ENCODE measurements around the gene SPINK1. TPM values are rescaled to one million over a fixed set of nuclear protein-coding genes. Genes with fewer than 3 reads are reported as not detected.

The SPINK1 gene
- total and polyA plus RNA-seq, 2 of the 13 experiments (the other 11 are each of a cell fraction or from before 2014, with no cell fraction given) = 14.7 to 17.1 TPM

DNA sequence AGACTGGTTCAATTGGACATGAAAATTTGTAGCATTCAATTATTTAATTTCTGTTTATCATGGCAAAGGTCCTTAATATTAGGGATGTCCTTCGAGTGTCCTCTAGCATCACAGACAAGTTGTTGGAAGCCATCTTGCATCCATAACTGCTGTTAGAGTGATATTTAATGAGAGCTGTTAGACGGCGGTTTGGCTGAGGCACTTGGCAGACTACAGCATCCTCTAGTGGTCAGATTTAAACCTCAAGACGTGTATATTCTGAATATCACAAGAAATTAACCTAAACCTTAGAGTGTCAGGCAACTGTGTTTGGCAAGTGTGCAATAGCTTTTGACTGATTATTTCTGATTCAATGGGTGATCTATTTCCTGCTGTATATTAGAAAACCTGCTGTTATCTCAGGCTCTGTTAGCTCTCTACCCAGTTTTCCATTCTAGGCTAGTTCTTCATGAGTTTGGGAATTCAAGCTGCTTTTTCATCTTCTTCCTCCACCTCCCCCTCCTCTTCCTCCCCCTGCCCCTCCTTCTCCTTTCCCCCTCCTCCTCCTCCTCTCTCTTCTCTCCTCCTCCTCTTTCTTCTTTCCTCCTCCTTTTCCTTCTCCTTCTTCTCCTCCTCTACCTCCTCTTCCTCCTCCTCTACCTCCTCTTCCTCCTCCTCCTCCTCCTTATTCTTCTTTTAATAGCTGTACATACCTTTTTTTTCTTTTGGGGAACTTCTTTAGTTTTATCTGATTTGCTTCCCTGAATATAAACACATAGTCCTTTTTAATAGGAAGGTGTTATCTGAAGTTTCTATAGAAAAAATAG, 8.6 kb downstream of the SPINK1 start (continued):
- TF ChIP-seq, protein P1, sequence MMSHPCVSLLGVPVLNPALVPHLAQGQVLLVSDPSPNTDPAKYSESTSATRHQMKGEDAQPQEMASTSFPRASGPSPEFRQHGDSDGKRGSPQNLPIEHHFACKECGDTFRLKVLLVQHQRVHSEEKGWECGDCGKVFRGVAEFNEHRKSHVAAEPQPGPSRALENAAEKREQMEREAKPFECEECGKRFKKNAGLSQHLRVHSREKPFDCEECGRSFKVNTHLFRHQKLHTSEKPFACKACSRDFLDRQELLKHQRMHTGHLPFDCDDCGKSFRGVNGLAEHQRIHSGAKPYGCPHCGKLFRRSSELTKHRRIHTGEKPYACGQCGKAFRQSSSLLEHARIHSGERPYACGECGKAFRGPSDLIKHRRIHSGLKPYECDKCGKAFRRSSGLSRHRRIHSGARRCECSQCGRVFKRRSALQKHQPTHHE (CRISPR knock-in tag; IDR thresholded peaks at IDR 0.05; ENCODE audit: borderline replicate concordance) = no peak
- no peak for TF ChIP-seq HNRNPH1 (optimal IDR thresholded peaks at IDR 0.05; ENCODE audit: low read depth, low read length)
- peak; percentile 85 for TF ChIP-seq STAG1 (CRISPR knock-in tag; IDR thresholded peaks at IDR 0.05)
- TF ChIP-seq PHF5A (CRISPR knock-in tag; IDR thresholded peaks at IDR 0.05; ENCODE audit: low read depth, unreplicated experiment) = no peak
- no peak for TF ChIP-seq GATAD1 (CRISPR knock-in tag; IDR thresholded peaks at IDR 0.05)
- TF ChIP-seq, protein P2, sequence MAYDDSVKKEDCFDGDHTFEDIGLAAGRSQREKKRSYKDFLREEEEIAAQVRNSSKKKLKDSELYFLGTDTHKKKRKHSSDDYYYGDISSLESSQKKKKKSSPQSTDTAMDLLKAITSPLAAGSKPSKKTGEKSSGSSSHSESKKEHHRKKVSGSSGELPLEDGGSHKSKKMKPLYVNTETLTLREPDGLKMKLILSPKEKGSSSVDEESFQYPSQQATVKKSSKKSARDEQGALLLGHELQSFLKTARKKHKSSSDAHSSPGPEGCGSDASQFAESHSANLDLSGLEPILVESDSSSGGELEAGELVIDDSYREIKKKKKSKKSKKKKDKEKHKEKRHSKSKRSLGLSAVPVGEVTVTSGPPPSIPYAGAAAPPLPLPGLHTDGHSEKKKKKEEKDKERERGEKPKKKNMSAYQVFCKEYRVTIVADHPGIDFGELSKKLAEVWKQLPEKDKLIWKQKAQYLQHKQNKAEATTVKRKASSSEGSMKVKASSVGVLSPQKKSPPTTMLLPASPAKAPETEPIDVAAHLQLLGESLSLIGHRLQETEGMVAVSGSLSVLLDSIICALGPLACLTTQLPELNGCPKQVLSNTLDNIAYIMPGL (CRISPR knock-in tag; IDR thresholded peaks at IDR 0.05; ENCODE audit: borderline replicate concordance in 1 of 2, low read depth in 1 of 2) = no peak
- peak; percentile 67 for TF ChIP-seq SMC3 (IDR thresholded peaks at IDR 0.05; ENCODE audit: low read length)
- no peak for TF ChIP-seq TAF1 (CRISPR knock-in tag; IDR thresholded peaks at IDR 0.05)
- TF ChIP-seq HNRNPK (IDR thresholded peaks at IDR 0.05; ENCODE audit: low read depth, low read length, poor library complexity, severe bottlenecking) = peak; percentile 68
- no peak for TF ChIP-seq FOXA3 (CRISPR knock-in tag; IDR thresholded peaks at IDR 0.05)
- TF ChIP-seq RFX5 (IDR thresholded peaks at IDR 0.05; ENCODE audit: low read depth, low read length) = no peak
- TF ChIP-seq, protein P3, sequence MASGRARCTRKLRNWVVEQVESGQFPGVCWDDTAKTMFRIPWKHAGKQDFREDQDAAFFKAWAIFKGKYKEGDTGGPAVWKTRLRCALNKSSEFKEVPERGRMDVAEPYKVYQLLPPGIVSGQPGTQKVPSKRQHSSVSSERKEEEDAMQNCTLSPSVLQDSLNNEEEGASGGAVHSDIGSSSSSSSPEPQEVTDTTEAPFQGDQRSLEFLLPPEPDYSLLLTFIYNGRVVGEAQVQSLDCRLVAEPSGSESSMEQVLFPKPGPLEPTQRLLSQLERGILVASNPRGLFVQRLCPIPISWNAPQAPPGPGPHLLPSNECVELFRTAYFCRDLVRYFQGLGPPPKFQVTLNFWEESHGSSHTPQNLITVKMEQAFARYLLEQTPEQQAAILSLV (CRISPR knock-in tag; IDR thresholded peaks at IDR 0.05; ENCODE audit: borderline replicate concordance) = no peak
- no peak for TF ChIP-seq ZNF781 (CRISPR knock-in tag; IDR thresholded peaks at IDR 0.05; ENCODE audit: borderline replicate concordance, not compliant biosample characterization)
- TF ChIP-seq RBFOX2 (IDR thresholded peaks at IDR 0.05; ENCODE audit: low read depth, low read length) = 0 out of 2 replicates have a peak, but pooled peaks have one; percentile 46
- TF ChIP-seq REXO4 (CRISPR knock-in tag; IDR thresholded peaks at IDR 0.05; ENCODE audit: borderline replicate concordance) = no peak
- no peak for TF ChIP-seq RBAK (CRISPR knock-in tag; IDR thresholded peaks at IDR 0.05)
- TF ChIP-seq PCBP2 (optimal IDR thresholded peaks at IDR 0.05; ENCODE audit: low read depth, low read length, poor library complexity, severe bottlenecking) = peak; percentile 49
- no peak for TF ChIP-seq CENPX (CRISPR knock-in tag; IDR thresholded peaks at IDR 0.05)
- TF ChIP-seq, protein P4, sequence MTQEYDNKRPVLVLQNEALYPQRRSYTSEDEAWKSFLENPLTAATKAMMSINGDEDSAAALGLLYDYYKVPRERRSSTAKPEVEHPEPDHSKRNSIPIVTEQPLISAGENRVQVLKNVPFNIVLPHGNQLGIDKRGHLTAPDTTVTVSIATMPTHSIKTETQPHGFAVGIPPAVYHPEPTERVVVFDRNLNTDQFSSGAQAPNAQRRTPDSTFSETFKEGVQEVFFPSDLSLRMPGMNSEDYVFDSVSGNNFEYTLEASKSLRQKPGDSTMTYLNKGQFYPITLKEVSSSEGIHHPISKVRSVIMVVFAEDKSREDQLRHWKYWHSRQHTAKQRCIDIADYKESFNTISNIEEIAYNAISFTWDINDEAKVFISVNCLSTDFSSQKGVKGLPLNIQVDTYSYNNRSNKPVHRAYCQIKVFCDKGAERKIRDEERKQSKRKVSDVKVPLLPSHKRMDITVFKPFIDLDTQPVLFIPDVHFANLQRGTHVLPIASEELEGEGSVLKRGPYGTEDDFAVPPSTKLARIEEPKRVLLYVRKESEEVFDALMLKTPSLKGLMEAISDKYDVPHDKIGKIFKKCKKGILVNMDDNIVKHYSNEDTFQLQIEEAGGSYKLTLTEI (CRISPR knock-in tag; conservative IDR thresholded peaks at IDR 0.05) = no peak

Measured in HepG2 (cell line).